ENCODE measurements around the gene NHLRC3.

GRCh38 chr13:39036212-39036611 is 2.0 kb upstream of the NHLRC3 start:
- TF ChIP-seq GATA3 (IDR thresholded peaks at IDR 0.05; ENCODE audit: low read depth, low read length) (no peak), GATA2 (IDR thresholded peaks at IDR 0.05; ENCODE audit: low read depth, low read length) (no peak)

Measured in SH-SY5Y (cell line).